GM23338 (cell line): ENCODE results near the gene EPSTI1. TPM values are rescaled to one million over a fixed set of nuclear protein-coding genes. Genes with fewer than 3 reads are reported as not detected.

ENCODE experiments used
- ATAC-seq: fragments of 200-7000 bp; cut with Tn5 transposase; 3 replicates; pipeline ENCODE4 v1.9.1; 2020
- DNase-seq: peaks from one replicate; pipeline ENCODE4 v3.0.0-alpha.2; 2015; ENCODE audit warnings: low spot score
- H2AFZ ChIP-seq: fragments of 200-600 bp; sonication (generic); 2 replicates; pipeline ENCODE4 v1.8.0; 2016; ENCODE audit warnings: antibody characterized with exemption, mild to moderate bottlenecking, moderate library complexity
- H3F3A ChIP-seq: fragments of 200-600 bp; sonication (generic); replicated peaks from 2 replicates; pipeline ENCODE4 v1.8.0; 2017; ENCODE audit warnings: antibody characterized with exemption, mixed run types, low read depth
- H3K27ac ChIP-seq: fragments of 200-600 bp; sonication (generic); 2 replicates; pipeline ENCODE4 v1.6.1; 2016; ENCODE audit warnings: low read depth
- H3K27me3 ChIP-seq: fragments of 200-600 bp; sonication (generic); 2 replicates; pipeline ENCODE4 v1.8.0; 2016; ENCODE audit warnings: mild to moderate bottlenecking, mixed run types, moderate library complexity; ENCODE audit not compliant: insufficient read depth
- H3K36me3 ChIP-seq: fragments of 200-600 bp; sonication (generic); 2 replicates; pipeline ENCODE4 v1.8.0; 2016; ENCODE audit warnings: mild to moderate bottlenecking; ENCODE audit not compliant: insufficient read depth
- H3K4me1 ChIP-seq: fragments of 200-600 bp; sonication (generic); 2 replicates; pipeline ENCODE4 v1.8.0; 2016; ENCODE audit warnings: mild to moderate bottlenecking, moderate library complexity; ENCODE audit not compliant: insufficient read depth
- H3K4me2 ChIP-seq: fragments of 200-600 bp; sonication (generic); 2 replicates; pipeline ENCODE4 v1.7.1; 2017; ENCODE audit warnings: mixed run types
- H3K4me3 ChIP-seq: fragments of 200-600 bp; sonication (generic); 2 replicates; pipeline ENCODE4 v1.6.1; 2016; ENCODE audit warnings: mixed run types
- H3K79me2 ChIP-seq: fragments of 200-600 bp; sonication (generic); replicated peaks from 2 replicates; pipeline ENCODE4 v1.8.0; 2017; ENCODE audit warnings: mild to moderate bottlenecking; ENCODE audit not compliant: insufficient read depth
- H3K9me2 ChIP-seq: fragments of 200-600 bp; sonication (generic); 2 replicates; pipeline ENCODE4 v1.8.0; 2017; ENCODE audit not compliant: insufficient read depth
- H4K20me1 ChIP-seq: fragments of 200-600 bp; sonication (generic); replicated peaks from 2 replicates; pipeline ENCODE4 v1.8.0; 2017; ENCODE audit warnings: mild to moderate bottlenecking; ENCODE audit not compliant: insufficient read depth
- H3K27ac Mint-ChIP-seq: 2 replicates; pipeline ENCODE4 v1.8.0; 2020; ENCODE audit warnings: inconsistent platforms, mild to moderate bottlenecking, moderate library complexity, mixed read lengths
- H3K27me3 Mint-ChIP-seq: 3 replicates; pipeline ENCODE4 v1.8.0; 2022; ENCODE audit warnings: low read depth, mild to moderate bottlenecking, moderate library complexity, mixed read lengths, inconsistent platforms; ENCODE audit not compliant: insufficient read depth, poor library complexity
- H3K36me3 Mint-ChIP-seq: 3 replicates; pipeline ENCODE4 v1.8.0; 2021; ENCODE audit warnings: low read depth, mild to moderate bottlenecking, inconsistent platforms, moderate library complexity, mixed read lengths
- H3K4me1 Mint-ChIP-seq: 3 replicates; pipeline ENCODE4 v1.8.0; 2020; ENCODE audit warnings: mild to moderate bottlenecking, inconsistent platforms, mixed read lengths
- H3K4me3 Mint-ChIP-seq: 3 replicates; pipeline ENCODE4 v1.8.0; 2021; ENCODE audit warnings: moderate library complexity, mild to moderate bottlenecking, inconsistent platforms, mixed read lengths
- H3K9me3 Mint-ChIP-seq: 3 replicates; pipeline ENCODE4 v1.8.0; 2020; ENCODE audit warnings: moderate library complexity, mild to moderate bottlenecking, inconsistent platforms, mixed read lengths
- CREB1 ChIP-seq: fragments of 250-450 bp; sonication (Bioruptor Pico); IDR thresholded peaks from 2 replicates; pipeline ENCODE4 v1.5.0; 2020; ENCODE audit warnings: low read depth, mild to moderate bottlenecking, moderate library complexity
- CTCF ChIP-seq, 2 experiments: fragments of 200-600 bp in 1 of 2; sonication (generic) in 1 of 2; conservative IDR thresholded peaks; 2 replicates each; pipeline versions ENCODE4 v1.5.1 to v1.6.1; 2016 to 2017; ENCODE audit warnings: antibody characterized with exemption in 2 of 2, low read depth in 2 of 2, mild to moderate bottlenecking in 2 of 2, moderate library complexity in 1 of 2
- EZH2 ChIP-seq: fragments of 200-600 bp; sonication (generic); IDR thresholded peaks from one replicate; pipeline ENCODE4 v1.8.0; 2017; ENCODE audit warnings: antibody characterized with exemption, mild to moderate bottlenecking, low read depth; ENCODE audit not compliant: unreplicated experiment
- EZH2phosphoT487 ChIP-seq: fragments of 200-600 bp; sonication (generic); IDR thresholded peaks from one replicate; pipeline ENCODE4 v1.8.1; 2018; ENCODE audit warnings: antibody characterized with exemption; ENCODE audit not compliant: unreplicated experiment
- JUNB ChIP-seq: IDR thresholded peaks from one replicate; pipeline ENCODE4 v1.6.1; 2016; ENCODE audit warnings: antibody characterized with exemption; ENCODE audit not compliant: unreplicated experiment
- NANOG ChIP-seq: IDR thresholded peaks from 2 replicates; pipeline ENCODE4 v1.6.1; 2016; ENCODE audit warnings: antibody characterized with exemption, borderline replicate concordance
- POLR2AphosphoS5 ChIP-seq: IDR thresholded peaks from 2 replicates; pipeline ENCODE4 v1.6.1; 2016; ENCODE audit warnings: antibody characterized with exemption, low read depth
- STAT1 ChIP-seq: IDR thresholded peaks from one replicate; pipeline ENCODE4 v1.6.1; 2016; ENCODE audit warnings: antibody characterized with exemption; ENCODE audit not compliant: unreplicated experiment
- ZNF114 ChIP-seq: fragments of 250-450 bp; sonication (Bioruptor Pico); IDR thresholded peaks from 2 replicates; pipeline ENCODE4 v1.5.0; 2020; ENCODE audit warnings: mild to moderate bottlenecking, moderate library complexity
- ZNF331 ChIP-seq: fragments of 250-450 bp; sonication (Bioruptor Pico); IDR thresholded peaks from 2 replicates; pipeline ENCODE4 v1.5.0; 2020; ENCODE audit warnings: low read depth, mild to moderate bottlenecking, moderate library complexity
- polyA plus RNA-seq: library from polyadenylated mRNA; unstranded; fragments of >200 nt; fragmentation: Nextera tagmentation; extraction: Ambion mirVana; gene quantifications from 2 replicates; pipeline ENCODE4 v1.2.1, GENCODE V29; 2016
- total RNA-seq: library from RNA; depleted of rRNA; stranded (reverse); fragments of >200 nt; shearing (Covaris generic); gene quantifications from 2 replicates; pipeline ENCODE4 v1.2.3, GENCODE V29; 2014
- TF ChIP-seq, protein P1 (sequence below): IDR thresholded peaks from 2 replicates; pipeline ENCODE4 v1.6.1; 2016; ENCODE audit warnings: antibody characterized with exemption
- TF ChIP-seq, protein P2 (sequence below): IDR thresholded peaks from one replicate; pipeline ENCODE4 v1.6.1; 2018; ENCODE audit warnings: antibody characterized with exemption; ENCODE audit not compliant: unreplicated experiment
- TF ChIP-seq, protein P3 (sequence below): fragments of 250-450 bp; sonication (Bioruptor Pico); IDR thresholded peaks from 2 replicates; pipeline ENCODE4 v1.5.0; 2020; ENCODE audit warnings: mild to moderate bottlenecking, moderate library complexity

EPSTI1 gene
- total and polyA plus RNA-seq, 2 experiments from 2014 or later: 0.10 to 0.68 TPM

- no peaks in the 10 kb centered on the region for H3K9me2 ChIP-seq
- H3K9me3 Mint-ChIP-seq: peaks cover 6% of the 10 kb centered on the region; the same call in 2 of the 3 replicates
- no peak overlapping the region for H3K4me2 ChIP-seq
- H3K27ac Mint-ChIP-seq: no peak overlapping the region
- peaks cover 14% of the 10 kb centered on the region for H3K4me1 ChIP-seq
- no peaks in the 10 kb centered on the region for H3K36me3 ChIP-seq
- H3K4me3 ChIP-seq: peak overlapping the region; percentile 88; the same call in 1 of the 2 replicates
- H3K4me1 Mint-ChIP-seq: peaks cover 7% of the 10 kb centered on the region
- H3K4me3 Mint-ChIP-seq: no peak overlapping the region
- H4K20me1 ChIP-seq: no peaks in the 10 kb centered on the region
- no peak overlapping the region for H3K27ac ChIP-seq
- no peaks in the 10 kb centered on the region for H3F3A ChIP-seq
- ATAC-seq: no peak
- no peaks in the 10 kb centered on the region for H3K27me3 ChIP-seq
- DNase-seq: no peak
- H2AFZ ChIP-seq: no peak overlapping the region
- peaks cover 31% of the 10 kb centered on the region for H3K79me2 ChIP-seq
- peaks cover 8% of the 10 kb centered on the region; the same call in 2 of the 3 replicates for H3K36me3 Mint-ChIP-seq
- H3K27me3 Mint-ChIP-seq: peaks cover 12% of the 10 kb centered on the region
- no peak for TF ChIP-seq CREB1 (CRISPR knock-in tag)
- TF ChIP-seq ZNF331 (CRISPR knock-in tag): no peak
- TF ChIP-seq CTCF (conservative IDR thresholded peaks at IDR 0.05; ENCODE audit: low read depth in 2 of 2): no peak
- TF ChIP-seq, protein P1, sequence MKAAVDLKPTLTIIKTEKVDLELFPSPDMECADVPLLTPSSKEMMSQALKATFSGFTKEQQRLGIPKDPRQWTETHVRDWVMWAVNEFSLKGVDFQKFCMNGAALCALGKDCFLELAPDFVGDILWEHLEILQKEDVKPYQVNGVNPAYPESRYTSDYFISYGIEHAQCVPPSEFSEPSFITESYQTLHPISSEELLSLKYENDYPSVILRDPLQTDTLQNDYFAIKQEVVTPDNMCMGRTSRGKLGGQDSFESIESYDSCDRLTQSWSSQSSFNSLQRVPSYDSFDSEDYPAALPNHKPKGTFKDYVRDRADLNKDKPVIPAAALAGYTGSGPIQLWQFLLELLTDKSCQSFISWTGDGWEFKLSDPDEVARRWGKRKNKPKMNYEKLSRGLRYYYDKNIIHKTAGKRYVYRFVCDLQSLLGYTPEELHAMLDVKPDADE: no peak
- no peak for TF ChIP-seq POLR2AphosphoS5
- no peak for TF ChIP-seq EZH2
- TF ChIP-seq JUNB: no peak
- no peak for TF ChIP-seq NANOG
- no peak for TF ChIP-seq STAT1
- TF ChIP-seq EZH2phosphoT487: no peak
- TF ChIP-seq, protein P2, sequence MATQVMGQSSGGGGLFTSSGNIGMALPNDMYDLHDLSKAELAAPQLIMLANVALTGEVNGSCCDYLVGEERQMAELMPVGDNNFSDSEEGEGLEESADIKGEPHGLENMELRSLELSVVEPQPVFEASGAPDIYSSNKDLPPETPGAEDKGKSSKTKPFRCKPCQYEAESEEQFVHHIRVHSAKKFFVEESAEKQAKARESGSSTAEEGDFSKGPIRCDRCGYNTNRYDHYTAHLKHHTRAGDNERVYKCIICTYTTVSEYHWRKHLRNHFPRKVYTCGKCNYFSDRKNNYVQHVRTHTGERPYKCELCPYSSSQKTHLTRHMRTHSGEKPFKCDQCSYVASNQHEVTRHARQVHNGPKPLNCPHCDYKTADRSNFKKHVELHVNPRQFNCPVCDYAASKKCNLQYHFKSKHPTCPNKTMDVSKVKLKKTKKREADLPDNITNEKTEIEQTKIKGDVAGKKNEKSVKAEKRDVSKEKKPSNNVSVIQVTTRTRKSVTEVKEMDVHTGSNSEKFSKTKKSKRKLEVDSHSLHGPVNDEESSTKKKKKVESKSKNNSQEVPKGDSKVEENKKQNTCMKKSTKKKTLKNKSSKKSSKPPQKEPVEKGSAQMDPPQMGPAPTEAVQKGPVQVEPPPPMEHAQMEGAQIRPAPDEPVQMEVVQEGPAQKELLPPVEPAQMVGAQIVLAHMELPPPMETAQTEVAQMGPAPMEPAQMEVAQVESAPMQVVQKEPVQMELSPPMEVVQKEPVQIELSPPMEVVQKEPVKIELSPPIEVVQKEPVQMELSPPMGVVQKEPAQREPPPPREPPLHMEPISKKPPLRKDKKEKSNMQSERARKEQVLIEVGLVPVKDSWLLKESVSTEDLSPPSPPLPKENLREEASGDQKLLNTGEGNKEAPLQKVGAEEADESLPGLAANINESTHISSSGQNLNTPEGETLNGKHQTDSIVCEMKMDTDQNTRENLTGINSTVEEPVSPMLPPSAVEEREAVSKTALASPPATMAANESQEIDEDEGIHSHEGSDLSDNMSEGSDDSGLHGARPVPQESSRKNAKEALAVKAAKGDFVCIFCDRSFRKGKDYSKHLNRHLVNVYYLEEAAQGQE: no peak
- TF ChIP-seq, protein P3, sequence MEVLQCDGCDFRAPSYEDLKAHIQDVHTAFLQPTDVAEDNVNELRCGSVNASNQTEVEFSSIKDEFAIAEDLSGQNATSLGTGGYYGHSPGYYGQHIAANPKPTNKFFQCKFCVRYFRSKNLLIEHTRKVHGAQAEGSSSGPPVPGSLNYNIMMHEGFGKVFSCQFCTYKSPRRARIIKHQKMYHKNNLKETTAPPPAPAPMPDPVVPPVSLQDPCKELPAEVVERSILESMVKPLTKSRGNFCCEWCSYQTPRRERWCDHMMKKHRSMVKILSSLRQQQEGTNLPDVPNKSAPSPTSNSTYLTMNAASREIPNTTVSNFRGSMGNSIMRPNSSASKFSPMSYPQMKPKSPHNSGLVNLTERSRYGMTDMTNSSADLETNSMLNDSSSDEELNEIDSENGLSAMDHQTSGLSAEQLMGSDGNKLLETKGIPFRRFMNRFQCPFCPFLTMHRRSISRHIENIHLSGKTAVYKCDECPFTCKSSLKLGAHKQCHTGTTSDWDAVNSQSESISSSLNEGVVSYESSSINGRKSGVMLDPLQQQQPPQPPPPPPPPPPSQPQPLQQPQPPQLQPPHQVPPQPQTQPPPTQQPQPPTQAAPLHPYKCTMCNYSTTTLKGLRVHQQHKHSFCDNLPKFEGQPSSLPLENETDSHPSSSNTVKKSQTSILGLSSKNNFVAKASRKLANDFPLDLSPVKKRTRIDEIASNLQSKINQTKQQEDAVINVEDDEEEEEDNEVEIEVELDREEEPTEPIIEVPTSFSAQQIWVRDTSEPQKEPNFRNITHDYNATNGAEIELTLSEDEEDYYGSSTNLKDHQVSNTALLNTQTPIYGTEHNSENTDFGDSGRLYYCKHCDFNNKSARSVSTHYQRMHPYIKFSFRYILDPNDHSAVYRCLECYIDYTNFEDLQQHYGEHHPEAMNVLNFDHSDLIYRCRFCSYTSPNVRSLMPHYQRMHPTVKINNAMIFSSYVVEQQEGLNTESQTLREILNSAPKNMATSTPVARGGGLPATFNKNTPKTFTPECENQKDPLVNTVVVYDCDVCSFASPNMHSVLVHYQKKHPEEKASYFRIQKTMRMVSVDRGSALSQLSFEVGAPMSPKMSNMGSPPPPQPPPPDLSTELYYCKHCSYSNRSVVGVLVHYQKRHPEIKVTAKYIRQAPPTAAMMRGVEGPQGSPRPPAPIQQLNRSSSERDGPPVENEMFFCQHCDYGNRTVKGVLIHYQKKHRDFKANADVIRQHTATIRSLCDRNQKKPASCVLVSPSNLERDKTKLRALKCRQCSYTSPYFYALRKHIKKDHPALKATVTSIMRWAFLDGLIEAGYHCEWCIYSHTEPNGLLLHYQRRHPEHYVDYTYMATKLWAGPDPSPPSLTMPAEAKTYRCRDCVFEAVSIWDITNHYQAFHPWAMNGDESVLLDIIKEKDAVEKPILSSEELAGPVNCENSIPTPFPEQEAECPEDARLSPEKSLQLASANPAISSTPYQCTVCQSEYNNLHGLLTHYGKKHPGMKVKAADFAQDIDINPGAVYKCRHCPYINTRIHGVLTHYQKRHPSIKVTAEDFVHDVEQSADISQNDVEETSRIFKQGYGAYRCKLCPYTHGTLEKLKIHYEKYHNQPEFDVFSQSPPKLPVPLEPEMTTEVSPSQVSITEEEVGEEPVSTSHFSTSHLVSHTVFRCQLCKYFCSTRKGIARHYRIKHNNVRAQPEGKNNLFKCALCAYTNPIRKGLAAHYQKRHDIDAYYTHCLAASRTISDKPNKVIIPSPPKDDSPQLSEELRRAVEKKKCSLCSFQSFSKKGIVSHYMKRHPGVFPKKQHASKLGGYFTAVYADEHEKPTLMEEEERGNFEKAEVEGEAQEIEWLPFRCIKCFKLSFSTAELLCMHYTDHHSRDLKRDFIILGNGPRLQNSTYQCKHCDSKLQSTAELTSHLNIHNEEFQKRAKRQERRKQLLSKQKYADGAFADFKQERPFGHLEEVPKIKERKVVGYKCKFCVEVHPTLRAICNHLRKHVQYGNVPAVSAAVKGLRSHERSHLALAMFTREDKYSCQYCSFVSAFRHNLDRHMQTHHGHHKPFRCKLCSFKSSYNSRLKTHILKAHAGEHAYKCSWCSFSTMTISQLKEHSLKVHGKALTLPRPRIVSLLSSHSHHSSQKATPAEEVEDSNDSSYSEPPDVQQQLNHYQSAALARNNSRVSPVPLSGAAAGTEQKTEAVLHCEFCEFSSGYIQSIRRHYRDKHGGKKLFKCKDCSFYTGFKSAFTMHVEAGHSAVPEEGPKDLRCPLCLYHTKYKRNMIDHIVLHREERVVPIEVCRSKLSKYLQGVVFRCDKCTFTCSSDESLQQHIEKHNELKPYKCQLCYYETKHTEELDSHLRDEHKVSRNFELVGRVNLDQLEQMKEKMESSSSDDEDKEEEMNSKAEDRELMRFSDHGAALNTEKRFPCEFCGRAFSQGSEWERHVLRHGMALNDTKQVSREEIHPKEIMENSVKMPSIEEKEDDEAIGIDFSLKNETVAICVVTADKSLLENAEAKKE: no peak
- TF ChIP-seq ZNF114 (CRISPR knock-in tag): no peak
These were observed 30.1 kb upstream of the EPSTI1 start for GRCh38 chr13:43021926-43022670.
